ENCODE measurements around the gene SCN9A. TPM values are rescaled to one million over a fixed set of nuclear protein-coding genes. Genes with fewer than 3 reads are reported as not detected.

SCN9A gene
- total and polyA plus RNA-seq, 2 of the 4 experiments (the other 2 are of a cell fraction), result 40.1 to 135 TPM

DNA sequence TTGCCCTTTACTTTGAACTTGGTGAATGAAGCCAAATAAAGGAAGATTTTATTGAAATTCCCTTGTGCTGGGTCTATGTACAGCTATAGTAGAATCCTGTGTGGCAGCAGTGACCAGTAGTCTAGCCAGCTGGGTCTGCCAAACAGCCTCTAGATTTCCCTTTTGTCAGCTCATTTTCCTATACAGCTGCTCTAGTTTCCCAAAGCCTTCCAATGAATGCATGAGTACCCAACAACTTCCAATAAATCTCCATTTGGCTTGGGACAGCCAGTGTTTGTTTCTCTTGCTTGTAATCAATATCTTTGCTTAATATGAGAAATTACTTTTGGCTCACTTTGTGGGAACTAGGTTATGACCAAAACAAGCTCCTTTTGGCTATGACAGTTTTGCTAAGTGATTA lies 43.6 kb downstream of the SCN9A start:
- BruUV-seq (replicated peaks), result no TSS peak
- Histone ChIP-seq H3K4me1 (ENCODE audit: control insufficient read depth, insufficient read depth, low read length) (peaks cover 6% of the 10 kb centered on the region), H2BK5ac (ENCODE audit: low read depth, low read length, poor library complexity, severe bottlenecking) (peak overlapping the region; percentile 53), H3K79me1 (ENCODE audit: low read depth in 1 of 2, low read length in 2 of 2) (peaks cover 21 to 31% of the 10 kb centered on the region in 2 experiments; a peak in 3 of 4 replicates), H4K20me1 (ENCODE audit: insufficient read depth, low read length) (no peaks in the 10 kb centered on the region), H3K27ac (ENCODE audit: insufficient read depth, low read length) (no peak overlapping the region), H3K4me2 (ENCODE audit: low read depth, low read length) (no peak overlapping the region), H3K9me1 (ENCODE audit: insufficient read depth, low read length) (no peaks in the 10 kb centered on the region), H3K9ac (ENCODE audit: low read depth, low read length) (no peak overlapping the region), H2BK20ac (ENCODE audit: low read depth, low read length) (no peak overlapping the region), H2AK5ac (ENCODE audit: low read depth, low read length) (no peak overlapping the region), H3K36me3 (ENCODE audit: control insufficient read depth, insufficient read depth, low read length) (no peaks in the 10 kb centered on the region), H2AFZ (replicated peaks; ENCODE audit: low read length, poor library complexity) (no peak overlapping the region), H4K8ac (ENCODE audit: low read depth in 2 of 2, low read length in 2 of 2) (no peak overlapping the region), H3K4ac (ENCODE audit: low read depth, low read length) (no peak overlapping the region), H3K23ac (ENCODE audit: low read depth, low read length) (no peak overlapping the region), H3K56ac (ENCODE audit: extremely low read depth, insufficient read depth, low read length) (no peak overlapping the region), H3K9me3 (ENCODE audit: control insufficient read depth, insufficient read depth, low read length) (no peaks in the 10 kb centered on the region), H2BK15ac (ENCODE audit: low read depth, low read length) (no peak overlapping the region), H2AK9ac (replicated peaks; ENCODE audit: low read depth, low read length, poor library complexity) (no peak overlapping the region), H3K18ac (ENCODE audit: low read depth, low read length) (peak overlapping the region; percentile 5; the same call in 1 of the 2 replicates), H3K4me3 (ENCODE audit: insufficient read depth, low read depth, low read length) (no peak overlapping the region), H4K5ac (ENCODE audit: low read depth, low read length) (peak overlapping the region; percentile 39; the same call in 1 of the 2 replicates), H3K27me3 (ENCODE audit: control insufficient read depth, insufficient read depth, low read length) (no peaks in the 10 kb centered on the region), H4K91ac (ENCODE audit: insufficient read depth, low read depth, low read length) (no peak overlapping the region), H2BK120ac (ENCODE audit: low read depth, low read length) (no peak overlapping the region), H3K14ac (replicated peaks; ENCODE audit: low read depth, low read length) (no peak overlapping the region)
- ChIA-PET CTCF (interaction anchor here (1.0 kb wide), 1 partner anchor 10 kb away, joined by 8 read pairs; no protein-coding TSS in a partner anchor), POLR2A (ENCODE audit: unreplicated experiment) (no interaction called here)
- TF ChIP-seq, protein P1, sequence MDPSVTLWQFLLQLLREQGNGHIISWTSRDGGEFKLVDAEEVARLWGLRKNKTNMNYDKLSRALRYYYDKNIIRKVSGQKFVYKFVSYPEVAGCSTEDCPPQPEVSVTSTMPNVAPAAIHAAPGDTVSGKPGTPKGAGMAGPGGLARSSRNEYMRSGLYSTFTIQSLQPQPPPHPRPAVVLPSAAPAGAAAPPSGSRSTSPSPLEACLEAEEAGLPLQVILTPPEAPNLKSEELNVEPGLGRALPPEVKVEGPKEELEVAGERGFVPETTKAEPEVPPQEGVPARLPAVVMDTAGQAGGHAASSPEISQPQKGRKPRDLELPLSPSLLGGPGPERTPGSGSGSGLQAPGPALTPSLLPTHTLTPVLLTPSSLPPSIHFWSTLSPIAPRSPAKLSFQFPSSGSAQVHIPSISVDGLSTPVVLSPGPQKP (IDR thresholded peaks at IDR 0.05; ENCODE audit: borderline replicate concordance, low read depth, low read length), result no peak
- no peak for TF ChIP-seq BHLHE40 (IDR thresholded peaks at IDR 0.05; ENCODE audit: low read depth, low read length)
- no peak for TF ChIP-seq CTCF (conservative IDR thresholded peaks at IDR 0.05; ENCODE audit: low read depth, low read length)
- no peak for TF ChIP-seq MXI1 (IDR thresholded peaks at IDR 0.05; ENCODE audit: borderline replicate concordance, low read depth, low read length)
- TF ChIP-seq NFE2L2 (IDR thresholded peaks at IDR 0.05; ENCODE audit: low read depth, low read length), result no peak
- TF ChIP-seq SMC3 (IDR thresholded peaks at IDR 0.05; ENCODE audit: low read depth, low read length), result no peak
- no peak for TF ChIP-seq CHD1 (IDR thresholded peaks at IDR 0.05; ENCODE audit: low read depth, low read length)
- TF ChIP-seq USF2 (IDR thresholded peaks at IDR 0.05; ENCODE audit: low read depth, low read length), result no peak
- no peak for TF ChIP-seq RAD21 (IDR thresholded peaks at IDR 0.05; ENCODE audit: low read length)
- no peak for TF ChIP-seq POLR2A (IDR thresholded peaks at IDR 0.05; ENCODE audit: low read depth, low read length)
- TF ChIP-seq FOS (IDR thresholded peaks at IDR 0.05; ENCODE audit: low read depth, low read length), result no peak
- no peak for TF ChIP-seq CEBPB (IDR thresholded peaks at IDR 0.05; ENCODE audit: low read depth, low read length)
- no peak for TF ChIP-seq RFX5 (IDR thresholded peaks at IDR 0.05; ENCODE audit: low read depth, low read length)
- TF ChIP-seq MAZ (IDR thresholded peaks at IDR 0.05; ENCODE audit: borderline replicate concordance, low read depth, low read length), result no peak
- no peak for TF ChIP-seq RCOR1 (IDR thresholded peaks at IDR 0.05; ENCODE audit: insufficient replicate concordance, low read length)
- no peak for TF ChIP-seq MAFK (IDR thresholded peaks at IDR 0.05; ENCODE audit: low read depth, low read length)
- in situ Hi-C loops (cut with MboI; ENCODE audit: low sequenced_read_pairs), result no loop called here
- intact Hi-C loops (cut with micrococcal nuclease), result no loop called here
- dilution Hi-C loops (cut with HindIII; ENCODE audit: low sequenced_read_pairs, unreplicated experiment), result no loop called here
- ATAC-seq (ENCODE audit: low read depth) (no peak), DNase-seq (no peak)
